Measurements from ENCODE around the gene C4A. TPM values are rescaled to one million over a fixed set of nuclear protein-coding genes. Genes with fewer than 3 reads are reported as not detected.
A peak's percentile ranks its signal among the peaks of the same experiment; 100 is the strongest.
"Not testable (repeated sequence)": the region's sequence is repeated elsewhere in the genome, so short reads cannot be mapped to it uniquely, and the experiment has no call there.

C4A gene
- total and polyA plus RNA-seq, 10 of the 15 experiments (the other 5 are each of a cell fraction or from before 2014, with no cell fraction given), result 0.13 to 5.4 (median 0.88) TPM; not detected in 1

- in situ Hi-C loops (cut with MboI), result loop anchor here (10.0 kb wide), 1 partner anchor 63 kb away; the partner anchor contains the start of gene DXO
- SMC1A ChIA-PET (ENCODE audit: uncharacterized antibody, unreplicated experiment); intact Hi-C loops (cut with micrococcal nuclease; ENCODE audit: unreplicated experiment); H3K27ac ChIP-seq (ENCODE audit: control insufficient read depth, insufficient read depth); BruUV-seq (replicated peaks); H3K9me3 ChIP-seq (replicated peaks; ENCODE audit: control insufficient read depth, insufficient read depth, low read length); POLR2A ChIA-PET; H3K4me2 ChIP-seq (ENCODE audit: control insufficient read depth, insufficient read depth); H4K20me1 ChIP-seq (ENCODE audit: control insufficient read depth, insufficient read depth); H3K4me1 ChIP-seq (ENCODE audit: control insufficient read depth, insufficient read depth, low read length); H3K79me2 ChIP-seq (ENCODE audit: control insufficient read depth, insufficient read depth, low read length); H2AFZ ChIP-seq (ENCODE audit: control insufficient read depth, low read depth, low read length); RAD21 ChIA-PET (ENCODE audit: unreplicated experiment); DNase-seq (ENCODE audit: low read depth, low spot score); H3K9ac ChIP-seq (ENCODE audit: control insufficient read depth, insufficient read depth, low read length); H3K27me3 ChIP-seq (replicated peaks in 1 of 2; ENCODE audit: control insufficient read depth in 2 of 2, insufficient read depth in 2 of 2, low read length in 1 of 2); FAIRE-seq; H3K36me3 ChIP-seq (ENCODE audit: control insufficient read depth in 2 of 2, insufficient read depth in 2 of 2, low read length in 1 of 2); H3K4me3 ChIP-seq: not testable (repeated sequence)
- ATAC-seq, result peak; percentile 72
- WGBS (ENCODE audit: insufficient coverage, insufficient replicate concordance, low lambda C conversion rate, missing lambda C conversion rate), result 47% methylated on average over 9 of the region's 19 CpGs
- CTCF ChIA-PET, result interaction anchor here (0.7 kb wide), 1 partner anchor 1116 kb away, joined by 3 read pairs; no protein-coding TSS in a partner anchor
Measured at GRCh38 chr6:32037598-32038524, 56.0 kb downstream of the C4A start, which contains the start of gene CYP21A2. Gene CYP21A2 (plus strand): TSS chr6:32038415. CDS start chr6:32038423, 8 bp downstream.

- H3K27me3 ChIP-seq (replicated peaks in 1 of 2; ENCODE audit: control insufficient read depth in 2 of 2, insufficient read depth in 2 of 2, low read length in 1 of 2); DNase-seq (ENCODE audit: low read depth, low spot score); FAIRE-seq; H3K4me3 ChIP-seq; H3K36me3 ChIP-seq (ENCODE audit: control insufficient read depth in 2 of 2, insufficient read depth in 2 of 2, low read length in 1 of 2); ATAC-seq; CTCF ChIA-PET; POLR2A ChIA-PET; SMC1A ChIA-PET (ENCODE audit: uncharacterized antibody, unreplicated experiment); RAD21 ChIA-PET (ENCODE audit: unreplicated experiment); H2AFZ ChIP-seq (ENCODE audit: control insufficient read depth, low read depth, low read length); H3K4me1 ChIP-seq (ENCODE audit: control insufficient read depth, insufficient read depth, low read length); H3K9me3 ChIP-seq (replicated peaks; ENCODE audit: control insufficient read depth, insufficient read depth, low read length); BruUV-seq (replicated peaks); H4K20me1 ChIP-seq (ENCODE audit: control insufficient read depth, insufficient read depth); H3K9ac ChIP-seq (ENCODE audit: control insufficient read depth, insufficient read depth, low read length); H3K4me2 ChIP-seq (ENCODE audit: control insufficient read depth, insufficient read depth); intact Hi-C loops (cut with micrococcal nuclease; ENCODE audit: unreplicated experiment); H3K27ac ChIP-seq (ENCODE audit: control insufficient read depth, insufficient read depth); H3K79me2 ChIP-seq (ENCODE audit: control insufficient read depth, insufficient read depth, low read length): not testable (repeated sequence)
- in situ Hi-C loops (cut with MboI), result loop anchor here (10.0 kb wide), 1 partner anchor 64 kb away; the partner anchor contains the start of gene DXO
- 40% methylated on average over 4 of the region's 5 CpGs for WGBS (ENCODE audit: insufficient coverage, insufficient replicate concordance, low lambda C conversion rate, missing lambda C conversion rate)
Measured at GRCh38 chr6:32038878-32039277, 57.0 kb downstream of the C4A start.

DNA sequence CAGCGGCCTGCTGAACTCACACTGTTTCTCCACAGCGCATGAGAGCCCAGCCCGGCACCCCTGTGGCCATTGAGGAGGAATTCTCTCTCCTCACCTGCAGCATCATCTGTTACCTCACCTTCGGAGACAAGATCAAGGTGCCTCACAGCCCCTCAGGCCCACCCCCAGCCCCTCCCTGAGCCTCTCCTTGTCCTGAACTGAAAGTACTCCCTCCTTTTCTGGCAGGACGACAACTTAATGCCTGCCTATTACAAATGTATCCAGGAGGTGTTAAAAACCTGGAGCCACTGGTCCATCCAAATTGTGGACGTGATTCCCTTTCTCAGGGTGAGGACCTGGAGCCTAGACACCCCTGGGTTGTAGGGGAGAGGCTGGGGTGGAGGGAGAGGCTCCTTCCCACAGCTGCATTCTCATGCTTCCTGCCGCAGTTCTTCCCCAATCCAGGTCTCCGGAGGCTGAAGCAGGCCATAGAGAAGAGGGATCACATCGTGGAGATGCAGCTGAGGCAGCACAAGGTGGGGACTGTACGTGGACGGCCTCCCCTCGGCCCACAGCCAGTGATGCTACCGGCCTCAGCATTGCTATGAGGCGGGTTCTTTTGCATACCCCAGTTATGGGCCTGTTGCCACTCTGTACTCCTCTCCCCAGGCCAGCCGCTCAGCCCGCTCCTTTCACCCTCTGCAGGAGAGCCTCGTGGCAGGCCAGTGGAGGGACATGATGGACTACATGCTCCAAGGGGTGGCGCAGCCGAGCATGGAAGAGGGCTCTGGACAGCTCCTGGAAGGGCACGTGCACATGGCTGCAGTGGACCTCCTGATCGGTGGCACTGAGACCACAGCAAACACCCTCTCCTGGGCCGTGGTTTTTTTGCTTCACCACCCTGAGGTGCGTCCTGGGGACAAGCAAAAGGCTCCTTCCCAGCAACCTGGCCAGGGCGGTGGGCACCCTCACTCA is 57.7 kb downstream of the C4A start:
- intact Hi-C loops (cut with micrococcal nuclease; ENCODE audit: unreplicated experiment), result loop anchor here (10.0 kb wide), 1 partner anchor 115 kb away; the partner anchor contains the start of genes PPT2 and PRRT1
- CTCF ChIA-PET; ATAC-seq; H3K36me3 ChIP-seq (ENCODE audit: control insufficient read depth in 2 of 2, insufficient read depth in 2 of 2, low read length in 1 of 2); H3K4me2 ChIP-seq (ENCODE audit: control insufficient read depth, insufficient read depth); H3K4me3 ChIP-seq; FAIRE-seq; POLR2A ChIA-PET; H4K20me1 ChIP-seq (ENCODE audit: control insufficient read depth, insufficient read depth); H3K9me3 ChIP-seq (replicated peaks; ENCODE audit: control insufficient read depth, insufficient read depth, low read length); BruUV-seq (replicated peaks); H3K4me1 ChIP-seq (ENCODE audit: control insufficient read depth, insufficient read depth, low read length); DNase-seq (ENCODE audit: low read depth, low spot score); H3K27me3 ChIP-seq (replicated peaks in 1 of 2; ENCODE audit: control insufficient read depth in 2 of 2, insufficient read depth in 2 of 2, low read length in 1 of 2); H2AFZ ChIP-seq (ENCODE audit: control insufficient read depth, low read depth, low read length); RAD21 ChIA-PET (ENCODE audit: unreplicated experiment); SMC1A ChIA-PET (ENCODE audit: uncharacterized antibody, unreplicated experiment); H3K79me2 ChIP-seq (ENCODE audit: control insufficient read depth, insufficient read depth, low read length); H3K27ac ChIP-seq (ENCODE audit: control insufficient read depth, insufficient read depth); H3K9ac ChIP-seq (ENCODE audit: control insufficient read depth, insufficient read depth, low read length): not testable (repeated sequence)
- in situ Hi-C loops (cut with MboI), result loop anchor here (10.0 kb wide), 1 partner anchor 65 kb away; the partner anchor contains the start of gene DXO
- WGBS (ENCODE audit: insufficient coverage, insufficient replicate concordance, low lambda C conversion rate, missing lambda C conversion rate), result 34% methylated on average over 20 of the region's 24 CpGs

Measured in GM12878 (cell line).